Measurements from ENCODE around the gene CALML3. TPM values are rescaled to one million over a fixed set of nuclear protein-coding genes. Genes with fewer than 3 reads are reported as not detected.

Gene CALML3
- total RNA-seq, 1 donor from 2014 or later, result not detected

- DNase-seq (ENCODE audit: low read depth in 2 of 2), result no peak
These were observed 41.9 kb downstream of the CALML3 start for GRCh38 chr10:5566614-5567013.

GRCh38 chr10:5567477-5567876 is 42.7 kb downstream of the CALML3 start:
- DNase-seq (ENCODE audit: low read depth in 2 of 2), result no peak

GRCh38 chr10:5568984-5569383 is 44.2 kb downstream of the CALML3 start:
- DNase-seq (ENCODE audit: low read depth in 2 of 2), result no peak

DNA sequence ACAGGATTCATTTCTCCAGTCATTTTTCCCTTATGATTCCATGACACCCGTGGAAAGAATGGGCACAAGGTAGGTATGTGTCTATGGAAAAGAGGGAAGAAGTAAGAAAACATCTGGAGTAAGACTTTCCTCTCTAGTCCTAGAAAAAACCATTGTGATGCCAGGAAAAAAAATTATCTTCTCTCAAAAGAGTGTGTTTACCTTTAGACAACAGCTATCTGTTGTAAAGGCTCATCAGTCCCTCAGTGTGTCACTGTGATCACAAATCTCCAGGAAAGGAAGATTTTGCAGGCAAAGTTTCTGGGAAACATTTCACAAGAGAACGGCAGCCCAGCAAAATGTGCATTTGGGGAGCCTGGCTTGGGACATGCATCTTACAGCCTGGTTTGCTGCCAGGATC is 44.8 kb downstream of the CALML3 start:
- DNase-seq (ENCODE audit: low read depth in 2 of 2), result no peak

- peak in 1 of 2 donors; percentile 41 for DNase-seq (ENCODE audit: low read depth in 2 of 2)
These were observed 45.4 kb downstream of the CALML3 start for GRCh38 chr10:5570007-5570655.

GRCh38 chr10:5570979-5571810 is 46.4 kb downstream of the CALML3 start:
- DNase-seq (ENCODE audit: low read depth in 2 of 2), result no peak

DNA sequence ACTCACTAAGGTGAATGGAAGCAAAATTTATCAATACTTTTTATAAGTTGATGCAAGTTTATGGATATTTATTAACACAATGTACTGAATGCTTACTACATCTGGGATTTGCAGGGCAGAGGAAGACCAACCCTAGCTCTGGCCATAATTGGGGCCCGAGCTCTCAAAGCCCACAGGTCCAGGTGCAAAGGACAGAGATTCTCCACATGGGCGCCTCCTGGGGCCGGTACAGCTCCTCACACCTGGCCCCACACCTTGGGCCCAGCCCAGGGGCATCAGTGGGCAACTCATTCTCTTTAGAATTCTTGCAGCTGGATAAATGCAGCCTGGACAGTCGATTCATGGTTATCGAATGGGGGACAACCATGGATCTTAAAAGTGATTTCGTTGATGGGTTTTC is 47.1 kb downstream of the CALML3 start:
- DNase-seq (ENCODE audit: low read depth in 2 of 2), result no peak

- no peak for DNase-seq (ENCODE audit: low read depth in 2 of 2)
These were observed 48.7 kb downstream of the CALML3 start for GRCh38 chr10:5573319-5573950.

DNA sequence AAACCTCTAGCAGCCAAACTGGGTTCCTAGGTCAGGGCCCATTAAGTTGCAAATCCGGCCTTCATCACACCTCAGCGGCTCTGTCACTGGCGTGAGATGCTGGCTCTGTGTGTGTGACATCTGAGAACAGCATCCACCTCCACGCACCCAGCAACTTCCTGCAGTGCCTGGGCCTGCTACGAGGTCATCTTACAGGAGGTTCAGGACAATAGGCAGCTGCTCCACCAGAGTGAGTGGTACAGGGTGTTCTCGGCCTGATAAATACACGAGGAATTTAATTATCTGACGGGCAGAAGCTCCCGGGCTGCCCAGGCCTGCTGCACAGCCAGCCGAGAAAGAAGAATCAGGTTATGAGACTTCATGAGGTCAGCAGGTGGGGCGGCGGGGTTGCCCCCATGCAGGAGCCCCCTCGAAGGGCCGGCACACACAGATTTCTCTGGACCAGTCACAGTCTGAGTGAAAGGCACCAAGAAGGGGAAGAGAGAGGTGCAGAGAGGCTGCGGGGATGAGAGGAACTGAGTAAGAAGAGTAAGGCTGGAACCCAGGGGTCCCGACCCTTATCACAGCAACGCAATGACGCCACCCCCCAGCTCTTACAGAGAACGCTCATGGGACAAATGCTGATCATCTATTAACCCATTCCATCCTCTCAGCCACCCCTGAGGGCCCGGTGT is 49.3 kb downstream of the CALML3 start:
- no peak for DNase-seq (ENCODE audit: low read depth in 2 of 2)

- no peak for DNase-seq (ENCODE audit: low read depth in 2 of 2)
These were observed 49.9 kb downstream of the CALML3 start for GRCh38 chr10:5574642-5575131.

- no peak for DNase-seq (ENCODE audit: low read depth in 2 of 2)
These were observed 50.4 kb downstream of the CALML3 start for GRCh38 chr10:5575144-5575481.

DNA sequence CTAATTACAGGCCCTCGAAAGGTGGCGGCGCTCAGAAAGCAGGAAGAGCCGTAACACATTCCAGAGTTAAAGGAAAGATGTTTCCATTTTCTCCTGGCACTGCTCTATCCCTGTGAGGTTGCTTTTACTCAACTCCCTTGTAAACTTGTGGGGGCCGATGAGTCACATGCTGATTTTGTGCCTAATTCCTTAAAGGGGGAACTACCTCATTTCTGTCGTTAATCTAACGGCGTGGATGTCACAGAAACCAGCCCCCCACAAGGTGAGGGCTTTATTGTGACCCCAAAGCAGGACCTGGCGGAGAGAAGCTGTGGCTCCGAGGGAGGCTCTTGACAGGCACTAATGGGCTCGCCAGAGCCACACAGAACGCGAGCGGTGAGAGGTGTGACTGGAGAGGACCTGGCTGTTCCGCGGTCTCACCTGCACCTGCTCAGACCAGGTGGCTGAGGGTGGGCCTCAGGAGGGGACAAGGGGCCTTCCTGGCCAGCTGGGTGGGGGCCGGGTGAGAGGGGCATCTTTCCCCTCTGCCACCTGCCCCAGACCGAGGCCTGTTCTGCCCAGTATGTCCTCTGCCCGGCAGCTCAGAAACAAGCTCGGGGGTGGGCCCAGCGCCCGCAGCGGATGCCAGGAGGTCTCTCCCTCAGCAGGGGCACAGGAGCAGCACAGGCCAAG is 50.9 kb downstream of the CALML3 start:
- no peak for DNase-seq (ENCODE audit: low read depth in 2 of 2)

- no peak for DNase-seq (ENCODE audit: low read depth in 2 of 2)
These were observed 51.5 kb downstream of the CALML3 start for GRCh38 chr10:5576154-5576748.

Other genes starting within 250 kb of the CALML3 start
- gene UCN3, start 160.0 kb upstream of the CALML3 start, total RNA-seq, result not detected in 2 replicates
- not detected in 2 replicates for gene TUBAL3, start 120.1 kb upstream of the CALML3 start, total RNA-seq
- 20.0 and 20.7 TPM in 2 replicates for gene NET1, start 112.4 kb upstream of the CALML3 start, total RNA-seq
- not detected in 2 replicates for gene CALML5, start 25.4 kb upstream of the CALML3 start, total RNA-seq
- 18.1 and 33.3 TPM in 2 replicates for gene ASB13, start 141.6 kb downstream of the CALML3 start, total RNA-seq
- 35.3 and 47.5 TPM in 2 replicates for gene TASOR2, start 159.9 kb downstream of the CALML3 start, total RNA-seq